Raji (cell line): Measurements from ENCODE around the gene HS3ST4.

Experiments
- POLR2A ChIP-seq: IDR thresholded peaks from 2 replicates; pipeline ENCODE4 v1.6.1; 2011; ENCODE audit warnings: low read depth, low read length, control low read depth; ENCODE audit not compliant: insufficient read depth

Gene HS3ST4

DNA sequence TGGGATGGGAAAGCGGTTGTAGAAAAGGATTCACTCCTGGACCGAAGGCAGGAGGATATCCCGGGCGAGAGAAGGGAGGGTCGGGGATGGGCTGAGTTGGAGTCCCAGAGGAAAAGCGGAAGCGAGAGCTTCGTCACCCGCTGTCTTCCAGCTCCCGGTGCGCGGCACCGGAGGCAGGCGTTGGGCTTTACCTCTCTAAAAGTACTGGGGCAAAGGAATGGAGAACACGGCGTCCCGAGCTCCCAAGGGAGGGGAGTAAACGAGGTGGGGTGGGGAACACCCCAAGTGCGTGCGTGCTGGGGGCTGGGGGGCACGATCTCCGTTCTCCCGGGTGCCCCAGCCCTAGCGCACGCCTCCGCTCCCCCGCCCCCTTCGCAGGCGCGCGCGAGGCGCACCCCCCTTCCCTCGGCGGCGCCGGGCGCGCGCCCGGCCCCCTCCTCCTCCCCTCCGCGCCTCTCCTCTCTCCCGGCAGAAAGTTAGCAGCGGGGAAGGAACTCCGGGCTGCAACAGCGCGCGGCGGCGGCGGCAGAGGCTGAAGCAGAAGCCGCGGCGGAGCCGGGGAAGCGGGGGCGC is at the start of gene HS3ST4:
TSS of gene HS3ST4 (plus strand) at position 441 of the 573 bp plus-strand sequence.
- no peak for TF ChIP-seq POLR2A

DNA sequence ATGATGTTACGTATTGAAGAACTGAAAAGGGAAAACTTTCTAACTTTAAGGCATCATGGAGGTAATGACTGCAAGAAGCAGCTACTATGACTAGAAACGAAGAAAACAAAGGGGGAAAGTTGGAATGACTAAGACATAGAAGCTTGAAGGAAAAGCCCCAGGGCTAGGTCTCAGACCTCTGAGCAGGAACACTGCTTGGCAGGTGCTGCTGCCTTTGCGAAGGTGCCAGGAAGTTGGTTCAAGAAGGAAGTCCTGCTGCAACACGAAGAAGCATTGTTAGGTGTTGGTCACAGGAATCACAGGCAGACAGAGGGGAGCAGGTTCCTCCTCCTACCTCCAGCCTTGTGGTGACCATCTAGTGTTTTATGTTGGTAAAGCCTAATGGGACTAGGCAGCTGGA is 48.1 kb upstream of the HS3ST4 start:
- TF ChIP-seq POLR2A: no peak

DNA sequence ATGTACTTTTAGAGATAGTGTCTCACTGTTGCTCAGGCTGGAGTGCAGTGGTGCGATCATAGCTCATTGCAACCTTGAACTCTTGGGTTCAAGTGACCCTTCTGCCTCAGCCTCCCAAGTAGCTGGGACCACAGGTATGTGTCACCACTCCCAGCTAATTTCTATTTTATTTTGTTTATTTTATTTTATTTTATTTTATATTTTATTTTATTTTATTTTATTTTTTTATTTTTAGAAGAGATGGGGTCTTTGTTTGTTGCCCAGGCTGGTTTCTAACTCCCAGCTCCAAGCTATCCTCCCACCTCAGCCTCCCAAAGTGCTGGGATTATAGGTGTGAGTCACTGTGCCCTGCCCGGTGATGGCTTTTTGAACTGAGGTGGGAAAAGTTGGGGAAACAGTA is 35.1 kb upstream of the HS3ST4 start:
- no peak for TF ChIP-seq POLR2A

DNA sequence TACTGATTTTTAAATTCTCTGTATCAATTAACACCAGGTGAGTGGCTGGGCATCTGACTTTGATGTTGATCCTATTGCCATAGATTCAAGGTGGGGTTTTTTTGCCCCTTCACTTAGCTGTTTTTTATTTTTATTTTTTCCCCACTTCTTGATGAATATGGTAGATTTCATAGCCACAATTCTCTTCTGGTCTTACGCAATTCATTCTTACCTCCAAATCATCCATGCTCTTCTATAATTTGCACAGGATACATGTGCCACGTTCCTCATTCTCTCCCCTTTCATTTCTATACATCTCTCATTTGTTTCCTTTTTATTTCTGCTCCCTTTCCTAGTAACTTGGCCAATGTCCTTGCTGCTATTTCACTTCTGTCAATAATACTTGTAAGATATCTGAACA is 14.9 kb upstream of the HS3ST4 start:
- TF ChIP-seq POLR2A: no peak

DNA sequence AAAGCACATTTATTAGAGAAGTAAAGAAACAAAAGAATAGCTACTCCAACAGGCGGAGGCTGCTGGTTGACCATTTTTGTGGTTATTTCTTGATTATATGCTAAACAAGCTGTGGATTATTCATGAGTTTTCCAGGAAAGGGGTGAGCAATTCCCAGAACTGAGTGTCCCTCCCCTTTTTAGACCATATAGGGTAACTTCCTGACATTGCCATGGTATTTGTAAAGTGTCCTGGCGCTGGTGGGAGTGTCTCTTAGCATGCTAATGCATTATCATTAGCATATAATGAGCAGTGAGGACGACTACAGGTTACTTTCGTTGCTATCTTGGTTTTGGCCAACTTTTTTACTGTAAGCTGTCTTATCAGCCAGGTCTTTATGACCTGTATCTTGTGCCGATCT is 12.2 kb upstream of the HS3ST4 start:
- TF ChIP-seq POLR2A: no peak

DNA sequence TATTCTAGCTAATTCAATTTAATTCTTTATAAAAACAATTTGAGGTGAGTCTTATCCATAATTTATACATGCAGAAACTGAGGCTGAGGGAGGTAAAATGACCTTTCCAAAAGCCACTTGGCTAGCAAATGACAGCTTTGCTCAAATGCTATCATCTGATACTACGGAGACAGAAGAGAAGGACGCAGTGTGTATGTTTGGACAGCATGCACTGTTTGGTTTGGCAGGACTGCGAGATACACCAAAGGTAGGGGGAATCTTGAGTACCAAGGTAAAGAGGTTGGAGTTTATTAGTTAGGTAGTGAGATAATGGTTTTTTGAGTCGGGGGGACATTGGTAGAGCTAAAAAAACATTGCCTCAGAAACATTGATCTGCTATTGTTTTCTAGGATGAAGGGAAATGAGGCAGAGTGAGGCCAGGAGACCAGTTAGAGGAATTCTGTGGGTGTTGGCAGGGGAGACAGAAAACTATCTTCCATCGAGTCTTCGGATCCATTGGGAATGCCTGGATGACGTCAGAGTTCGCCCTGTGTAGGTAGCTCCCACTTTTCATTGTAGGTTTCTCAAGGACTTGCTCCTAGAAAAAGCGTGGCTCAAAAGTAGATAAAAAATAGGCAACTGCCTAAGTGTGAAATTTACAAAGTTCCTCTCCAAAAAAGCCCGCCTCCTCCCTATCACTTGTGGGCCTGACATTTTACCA is 2.5 kb upstream of the HS3ST4 start:
- no peak for TF ChIP-seq POLR2A

DNA sequence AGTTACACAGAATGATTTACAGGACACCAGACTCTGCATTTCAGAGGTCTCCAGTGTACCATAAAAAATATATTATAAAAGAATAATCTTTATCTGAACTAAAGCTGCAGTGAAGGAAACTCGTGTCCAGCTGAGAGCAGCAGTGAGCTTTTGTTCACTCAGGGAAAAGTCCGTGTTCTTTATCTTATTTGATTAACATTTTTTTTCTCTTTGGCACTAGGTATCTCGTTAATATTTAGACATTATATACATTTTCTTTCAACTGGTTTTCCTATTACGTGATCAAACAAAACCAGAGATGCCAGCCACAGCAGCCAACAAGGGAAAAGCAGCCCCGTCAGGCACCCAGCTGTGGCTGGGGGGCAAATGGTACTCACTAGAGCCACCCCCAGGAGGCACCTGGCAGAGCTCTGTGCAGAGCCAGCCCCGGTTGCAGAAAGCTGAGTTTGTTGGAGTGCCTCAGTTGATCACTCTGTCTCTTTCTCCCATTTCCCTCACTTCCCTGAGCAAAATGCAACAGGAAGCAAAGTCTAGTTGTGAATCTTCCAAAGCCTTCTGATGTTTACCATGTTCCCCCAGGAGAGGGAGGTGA is 1.1 kb upstream of the HS3ST4 start:
- no peak for TF ChIP-seq POLR2A

DNA sequence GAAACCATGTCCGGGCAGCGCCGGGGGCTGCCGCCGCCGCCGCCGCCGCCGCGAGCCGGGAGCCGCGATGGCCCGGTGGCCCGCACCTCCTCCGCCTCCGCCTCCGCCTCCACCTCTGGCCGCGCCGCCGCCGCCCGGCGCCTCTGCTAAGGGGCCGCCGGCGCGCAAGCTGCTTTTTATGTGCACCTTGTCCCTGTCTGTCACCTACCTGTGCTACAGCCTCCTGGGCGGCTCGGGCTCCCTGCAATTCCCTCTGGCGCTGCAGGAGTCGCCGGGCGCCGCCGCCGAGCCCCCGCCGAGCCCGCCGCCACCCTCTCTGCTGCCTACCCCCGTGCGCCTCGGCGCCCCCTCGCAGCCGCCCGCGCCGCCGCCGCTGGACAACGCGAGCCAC is 587 bp downstream of the HS3ST4 start:
- TF ChIP-seq POLR2A: no peak

DNA sequence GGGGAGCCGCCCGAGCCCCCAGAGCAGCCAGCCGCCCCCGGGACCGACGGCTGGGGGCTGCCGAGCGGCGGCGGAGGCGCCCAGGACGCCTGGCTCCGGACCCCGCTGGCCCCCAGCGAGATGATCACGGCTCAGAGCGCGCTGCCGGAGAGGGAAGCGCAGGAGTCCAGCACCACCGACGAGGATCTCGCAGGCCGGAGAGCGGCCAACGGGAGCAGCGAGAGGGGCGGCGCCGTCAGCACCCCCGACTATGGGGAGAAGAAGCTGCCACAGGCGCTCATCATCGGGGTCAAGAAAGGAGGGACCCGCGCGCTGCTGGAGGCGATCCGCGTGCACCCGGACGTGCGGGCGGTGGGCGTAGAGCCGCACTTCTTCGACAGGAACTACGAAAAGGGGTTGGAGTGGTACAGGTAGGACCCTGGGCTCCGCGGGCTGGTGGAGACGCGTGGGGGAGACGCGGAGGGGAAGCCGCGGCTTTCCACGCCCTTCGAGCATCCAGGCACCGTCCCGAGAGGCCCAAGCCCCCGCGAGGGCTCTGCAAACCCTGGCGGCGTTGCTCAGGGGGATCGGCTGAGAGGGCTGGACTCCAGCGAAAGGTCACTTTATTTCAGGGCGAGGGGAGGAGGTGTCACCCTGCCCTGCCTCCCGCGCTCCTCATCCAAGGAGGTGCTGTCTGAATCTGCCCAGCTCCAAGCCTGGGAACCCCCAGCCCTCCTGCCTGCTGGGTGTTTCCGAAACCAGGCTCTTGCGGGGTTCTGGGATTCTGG is 1.2 kb downstream of the HS3ST4 start:
- TF ChIP-seq POLR2A: no peak

DNA sequence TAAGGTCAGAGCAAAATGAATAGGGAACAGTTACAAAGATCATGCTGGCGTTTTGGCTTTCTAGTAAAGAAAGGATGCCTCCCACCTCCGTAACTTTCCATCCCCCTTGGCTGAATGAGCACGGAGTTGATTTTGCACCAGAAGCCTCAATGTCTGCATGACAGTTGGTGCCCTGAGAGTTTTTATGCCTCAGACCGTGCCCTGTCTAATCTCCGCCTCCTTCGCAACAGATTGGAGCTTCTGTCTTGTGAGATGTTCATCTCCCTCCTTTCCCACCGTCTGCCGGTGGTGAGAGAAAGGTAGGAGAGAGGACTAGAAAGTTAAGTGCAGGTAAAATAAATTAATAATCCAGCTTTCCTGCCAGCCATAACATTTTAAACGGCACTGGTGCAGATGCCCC is 1.9 kb downstream of the HS3ST4 start:
- no peak for TF ChIP-seq POLR2A

DNA sequence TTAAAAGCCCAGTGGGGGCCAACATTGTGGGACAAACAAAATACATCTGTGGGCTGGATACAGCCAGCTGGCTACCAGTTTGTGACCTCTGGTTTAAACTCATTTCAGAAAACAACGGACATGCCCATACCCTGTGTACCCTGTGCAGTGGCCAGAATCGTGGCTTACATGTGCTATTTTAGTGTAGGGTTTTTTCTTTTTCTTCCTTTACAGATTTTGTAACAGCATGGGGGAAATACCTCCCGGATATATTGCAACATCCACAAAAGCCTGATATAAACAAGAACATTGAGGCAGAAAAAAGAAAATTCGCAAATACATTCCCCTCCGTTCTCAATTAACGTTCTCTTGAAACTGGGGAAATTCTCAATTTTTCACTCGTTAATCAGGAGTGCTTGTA is 7.3 kb downstream of the HS3ST4 start:
- no peak for TF ChIP-seq POLR2A

DNA sequence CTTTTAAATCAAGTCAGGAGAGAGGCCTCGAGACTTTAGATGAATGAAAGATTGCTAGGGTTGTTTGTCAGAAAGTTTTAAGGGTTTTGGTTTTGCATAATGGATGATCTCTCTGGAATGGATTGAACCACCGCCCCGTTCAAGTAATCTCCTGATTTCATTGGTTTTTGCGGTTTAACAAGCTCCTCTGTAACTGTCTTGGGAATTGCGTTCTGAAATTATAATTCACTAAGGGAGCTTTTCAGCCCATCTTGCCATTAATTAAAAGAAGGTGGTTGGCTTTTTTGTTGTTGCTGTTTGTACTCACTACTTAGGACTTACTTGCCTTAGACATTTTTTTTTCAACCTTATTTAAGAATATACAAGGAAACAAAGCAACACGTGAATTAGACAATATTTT is 8.8 kb downstream of the HS3ST4 start:
- no peak for TF ChIP-seq POLR2A

DNA sequence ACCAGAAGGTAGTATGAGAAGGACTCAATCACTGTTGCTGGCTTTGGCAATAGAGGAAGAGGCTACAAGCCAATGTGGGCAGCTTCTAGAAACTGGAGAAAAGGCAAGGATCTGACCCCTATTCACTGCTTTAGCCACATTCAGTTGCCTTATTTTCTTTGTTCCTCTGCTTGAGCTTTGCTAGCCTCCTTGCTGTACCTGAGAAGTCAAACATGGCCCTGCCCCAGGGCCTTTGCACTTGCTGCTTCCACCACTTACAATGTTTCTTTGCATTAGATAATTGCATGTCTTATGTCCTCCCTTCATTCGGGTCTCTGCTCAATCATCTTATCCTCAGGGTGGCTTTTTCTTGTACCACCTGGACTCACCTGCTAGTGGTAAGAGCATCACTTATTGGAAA is 15.8 kb downstream of the HS3ST4 start:
- no peak for TF ChIP-seq POLR2A

DNA sequence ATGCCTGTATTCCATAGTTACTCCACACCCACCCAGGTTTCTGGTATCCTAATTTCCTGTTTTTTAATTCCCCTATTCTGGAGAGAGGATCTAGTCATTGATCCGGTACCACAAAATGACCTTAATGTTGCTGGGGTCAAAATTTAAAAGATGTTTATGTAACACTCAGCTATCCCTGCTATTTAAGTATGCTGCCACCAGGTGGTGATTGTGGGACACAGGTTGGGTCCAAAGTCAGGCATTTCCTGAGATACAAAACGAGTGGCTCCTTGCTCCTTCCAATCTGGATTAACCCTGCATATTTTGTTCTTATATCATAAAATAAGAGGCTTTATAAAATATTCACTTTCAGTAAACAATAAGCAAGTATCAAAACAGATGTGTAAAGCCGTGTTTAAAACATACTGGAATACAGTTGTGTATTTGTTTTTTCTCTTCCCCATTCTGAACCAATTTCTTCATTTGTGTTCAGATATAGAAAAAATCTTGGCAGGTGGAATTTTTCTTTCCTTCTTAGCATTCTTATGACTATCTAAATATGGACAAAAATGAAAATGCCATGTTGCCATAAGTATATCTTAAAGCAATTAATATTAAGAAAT is 16.3 kb downstream of the HS3ST4 start:
- no peak for TF ChIP-seq POLR2A

DNA sequence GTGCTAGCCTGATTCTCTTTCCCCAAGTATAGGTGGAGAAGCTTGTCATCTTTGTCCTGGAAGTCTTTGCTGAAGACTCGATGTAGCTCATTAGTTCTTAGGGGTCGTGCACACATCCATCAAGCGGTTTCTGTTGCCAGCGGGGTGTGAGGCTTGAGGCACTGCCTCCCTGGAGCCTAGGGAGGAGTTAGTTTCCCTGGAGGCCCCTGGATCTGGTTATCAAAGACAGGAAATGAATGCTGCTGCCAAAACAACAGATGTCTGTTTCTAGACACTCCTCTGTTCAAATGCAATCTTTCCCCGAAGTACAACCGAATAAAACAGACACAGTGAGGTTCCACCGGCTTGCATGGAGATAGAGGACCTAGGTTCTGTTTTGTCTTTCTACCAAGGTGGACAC is 17.5 kb downstream of the HS3ST4 start:
- TF ChIP-seq POLR2A: no peak
